OCI-LY1 (cell line): ENCODE results near the gene ROR2.

ENCODE experiments used
- H2AFZ ChIP-seq: fragments of 200-600 bp; sonication (generic), shearing (Covaris generic); 2 replicates; pipeline ENCODE4 v1.6.0; 2014; ENCODE audit warnings: antibody characterized with exemption, mild to moderate bottlenecking, low read length
- H3F3A ChIP-seq: fragments of 200-600 bp; sonication (generic), shearing (Covaris generic); 2 replicates; pipeline ENCODE4 v1.6.0; 2014; ENCODE audit warnings: mild to moderate bottlenecking, antibody characterized with exemption, low read length, moderate library complexity; ENCODE audit not compliant: insufficient read depth
- H3K27ac ChIP-seq: fragments of 200-600 bp; sonication (generic); 2 replicates; pipeline ENCODE4 v1.5.1; 2014; ENCODE audit warnings: low read length, mixed run types, mild to moderate bottlenecking, low read depth; ENCODE audit not compliant: poor library complexity, severe bottlenecking
- H3K27me3 ChIP-seq: fragments of 200-600 bp; sonication (generic); 2 replicates; pipeline ENCODE4 v1.6.0; 2014; ENCODE audit warnings: antibody characterized with exemption, mild to moderate bottlenecking, low read length, moderate library complexity; ENCODE audit not compliant: insufficient read depth
- H3K36me3 ChIP-seq: fragments of 200-600 bp; sonication (generic); 2 replicates; pipeline ENCODE4 v1.6.1; 2014; ENCODE audit warnings: mild to moderate bottlenecking, antibody characterized with exemption, low read length, moderate library complexity, mixed read lengths; ENCODE audit not compliant: insufficient read depth
- H3K4me1 ChIP-seq: fragments of 200-600 bp; sonication (generic); 2 replicates; pipeline ENCODE4 v1.5.1; 2014; ENCODE audit warnings: mild to moderate bottlenecking, low read length, moderate library complexity; ENCODE audit not compliant: insufficient read depth, severe bottlenecking
- H3K4me2 ChIP-seq: fragments of 200-600 bp; sonication (generic), shearing (Covaris generic); 2 replicates; pipeline ENCODE4 v1.6.1; 2014; ENCODE audit warnings: low read length
- H3K4me3 ChIP-seq: fragments of 200-600 bp; sonication (generic); 2 replicates; pipeline ENCODE4 v1.5.1; 2014; ENCODE audit warnings: low read length, low read depth, mild to moderate bottlenecking, mixed read lengths; ENCODE audit not compliant: poor library complexity, severe bottlenecking
- H3K79me2 ChIP-seq: fragments of 200-600 bp; shearing (Covaris generic); 2 replicates; pipeline ENCODE4 v1.6.1; 2016; ENCODE audit warnings: mixed run types, low read length, mixed read lengths; ENCODE audit not compliant: insufficient read depth
- H3K9ac ChIP-seq: fragments of 200-600 bp; sonication (generic), shearing (Covaris generic); 2 replicates; pipeline ENCODE4 v1.6.1; 2014; ENCODE audit warnings: mild to moderate bottlenecking, low read length, mixed read lengths
- H3K9me2 ChIP-seq: fragments of 200-600 bp; sonication (generic), shearing (Covaris generic); 2 replicates; pipeline ENCODE4 v1.6.1; 2014; ENCODE audit warnings: low read depth, mild to moderate bottlenecking, low read length, mixed read lengths
- H3K9me3 ChIP-seq: fragments of 200-600 bp; shearing (Covaris generic); 2 replicates; pipeline ENCODE4 v1.6.1; 2014; ENCODE audit warnings: low read length, mixed read lengths
- H4K20me1 ChIP-seq: fragments of 200-600 bp; sonication (generic), shearing (Covaris generic); 2 replicates; pipeline ENCODE4 v1.6.0; 2016; ENCODE audit warnings: mild to moderate bottlenecking, low read length; ENCODE audit not compliant: insufficient read depth
- CTCF ChIP-seq: fragments of 200-600 bp; sonication (generic), shearing (Covaris generic); IDR thresholded peaks from 2 replicates; pipeline ENCODE4 v1.5.1; 2017; ENCODE audit warnings: mild to moderate bottlenecking, antibody characterized with exemption, low read length, moderate library complexity, mixed read lengths
- EZH2 ChIP-seq: fragments of 200-600 bp; sonication (generic), shearing (Covaris generic); IDR thresholded peaks from 2 replicates; pipeline ENCODE4 v1.8.0; 2017; ENCODE audit warnings: borderline replicate concordance, mixed run types, mild to moderate bottlenecking, antibody characterized with exemption, low read length, moderate library complexity, mixed read lengths

Gene ROR2

GRCh38 chr9:91807643-91808246 is 142.3 kb downstream of the ROR2 start:
- H3K4me3 ChIP-seq = no peak overlapping the region
- no peaks in the 10 kb centered on the region for H3K27me3 ChIP-seq

GRCh38 chr9:91805031-91805430 is 145.0 kb downstream of the ROR2 start:
- H3K36me3 ChIP-seq = no peaks in the 10 kb centered on the region
- no peaks in the 10 kb centered on the region for H3F3A ChIP-seq
- H2AFZ ChIP-seq = no peak overlapping the region
- no peak overlapping the region for H3K27ac ChIP-seq
- H3K9me3 ChIP-seq = no peaks in the 10 kb centered on the region
- H3K79me2 ChIP-seq = no peaks in the 10 kb centered on the region
- H4K20me1 ChIP-seq = no peaks in the 10 kb centered on the region
- H3K4me3 ChIP-seq = no peak overlapping the region
- no peaks in the 10 kb centered on the region for H3K9me2 ChIP-seq
- TF ChIP-seq EZH2 (no peak), CTCF (no peak)
- no peaks in the 10 kb centered on the region for H3K27me3 ChIP-seq
- no peak overlapping the region for H3K4me2 ChIP-seq
- no peaks in the 10 kb centered on the region for H3K4me1 ChIP-seq
- H3K9ac ChIP-seq = no peak overlapping the region

More at GRCh38 chr9:91807643-91808246, 142.3 kb downstream of the ROR2 start:
- Histone ChIP-seq H3K4me1 (no peaks in the 10 kb centered on the region), H3K9ac (no peak overlapping the region), H3K9me2 (no peaks in the 10 kb centered on the region), H4K20me1 (no peaks in the 10 kb centered on the region), H3K36me3 (no peaks in the 10 kb centered on the region), H3K79me2 (no peaks in the 10 kb centered on the region), H3F3A (no peaks in the 10 kb centered on the region), H2AFZ (no peak overlapping the region), H3K4me2 (no peak overlapping the region), H3K27ac (no peak overlapping the region), H3K9me3 (no peaks in the 10 kb centered on the region)
- TF ChIP-seq CTCF = no peak
- no peak for TF ChIP-seq EZH2

GRCh38 chr9:91803970-91804752 is 145.9 kb downstream of the ROR2 start:
- Histone ChIP-seq H3K4me2 (no peak overlapping the region), H3K4me1 (no peaks in the 10 kb centered on the region), H3K9me2 (no peaks in the 10 kb centered on the region), H3F3A (no peaks in the 10 kb centered on the region), H3K79me2 (no peaks in the 10 kb centered on the region), H3K27me3 (no peaks in the 10 kb centered on the region), H3K27ac (no peak overlapping the region), H3K9ac (no peak overlapping the region), H3K4me3 (no peak overlapping the region), H2AFZ (no peak overlapping the region), H4K20me1 (no peaks in the 10 kb centered on the region), H3K36me3 (no peaks in the 10 kb centered on the region), H3K9me3 (no peaks in the 10 kb centered on the region)
- TF ChIP-seq EZH2 = no peak
- TF ChIP-seq CTCF = no peak
